Natural killer cell (primary cell): Measurements from ENCODE around the gene ADAM22. TPM values are rescaled to one million over a fixed set of nuclear protein-coding genes. Genes with fewer than 3 reads are reported as not detected.

Source experiments
- ATAC-seq, 3 donors: fragments of 150-1000 bp in 2 of 3; fragments of 200-7000 bp in 1 of 3; cut with Tn5 transposase; 1 replicate in 1 of 3; 2 replicates in 2 of 3; pipeline ENCODE4 v1.10.0; 2021; ENCODE audit warnings: mild to moderate bottlenecking in 2 of 3, moderate library complexity in 2 of 3
- DNase-seq, 2 donors: peaks; one replicate each; pipeline versions ENCODE4 v3.0.0 to v3.0.0-alpha.2; 2013 to 2021; ENCODE audit warnings: mixed read lengths in 1 of 2
- H3K27ac ChIP-seq: one replicate; pipeline ENCODE4 v1.5.1; 2013; ENCODE audit warnings: mild to moderate bottlenecking, low read length
- H3K27me3 ChIP-seq: one replicate; pipeline ENCODE4 v1.6.1; 2013; ENCODE audit warnings: low read length; ENCODE audit not compliant: control insufficient read depth, insufficient read depth
- H3K36me3 ChIP-seq: one replicate; pipeline ENCODE4 v1.6.1; 2013; ENCODE audit warnings: low read length; ENCODE audit not compliant: control insufficient read depth, insufficient read depth
- H3K4me1 ChIP-seq: one replicate; pipeline ENCODE4 v1.6.1; 2013; ENCODE audit warnings: low read length; ENCODE audit not compliant: control insufficient read depth, insufficient read depth
- H3K4me3 ChIP-seq: one replicate; pipeline ENCODE4 v1.5.1; 2013; ENCODE audit warnings: low read length
- H3K9me3 ChIP-seq: one replicate; pipeline ENCODE4 v1.6.1; 2013; ENCODE audit warnings: low read length; ENCODE audit not compliant: control insufficient read depth, insufficient read depth
- H3K27ac Mint-ChIP-seq, 2 donors: one replicate each; pipeline ENCODE4 v1.8.0; 2022; ENCODE audit warnings: mild to moderate bottlenecking in 2 of 2, mixed read lengths in 2 of 2, moderate library complexity in 1 of 2
- H3K27me3 Mint-ChIP-seq, 2 donors: one replicate each; pipeline ENCODE4 v1.8.0; 2022; ENCODE audit warnings: low read depth in 2 of 2, mixed read lengths in 2 of 2
- H3K36me3 Mint-ChIP-seq: one replicate; pipeline ENCODE4 v1.8.0; 2022; ENCODE audit warnings: mixed read lengths
- H3K4me1 Mint-ChIP-seq, 2 donors: one replicate each; pipeline ENCODE4 v1.8.0; 2022; ENCODE audit warnings: mixed read lengths in 2 of 2
- H3K4me3 Mint-ChIP-seq: one replicate; pipeline ENCODE4 v1.8.0; 2022; ENCODE audit warnings: mild to moderate bottlenecking, moderate library complexity, mixed read lengths
- H3K9me3 Mint-ChIP-seq, 2 donors: one replicate each; pipeline ENCODE4 v1.8.0; 2022; ENCODE audit warnings: mixed read lengths in 2 of 2
- CTCF ChIP-seq: fragments of 200-600 bp; IDR thresholded peaks from one replicate; pipeline ENCODE4 v1.8.0; 2022; ENCODE audit warnings: antibody characterized with exemption
- WGBS: methylation state at CpG from one replicate; pipeline ENCODE4 v1.1.7; 2013; ENCODE audit warnings: missing lambda C conversion rate; ENCODE audit not compliant: insufficient coverage; 5-methylcytosine and 5-hydroxymethylcytosine counted together
- intact Hi-C: fragments of 100-400 bp; cut with micrococcal nuclease; formaldehyde crosslinking; loops from one replicate; pipeline ENCODE4 v1.14.2; 2022
- total RNA-seq, 4 donors: library from RNA; stranded (reverse); fragments of 120-200 nt in 1 of 4; gene quantifications; one replicate each; pipeline versions ENCODE4 v1.2.3 to v1.2.4, GENCODE V29; 2013 to 2022

The ADAM22 gene
- total RNA-seq, 3 donors from 2014 or later (not counting 1 experiment from before 2014, with no cell fraction given), result 3.0 to 5.4 (median 3.7) TPM

GRCh38 chr7:88104732-88105131 lies 170.7 kb downstream of the ADAM22 start:
- Mint-ChIP-seq H3K36me3 (no peaks in the 10 kb centered on the region), H3K4me1 (peaks cover 9 to 15% of the 10 kb centered on the region in 2 donors), H3K27ac (no peak overlapping the region), H3K9me3 (no peaks in the 10 kb centered on the region), H3K4me3 (no peak overlapping the region), H3K27me3 (no peaks in the 10 kb centered on the region)
- no peaks in the 10 kb centered on the region for H3K9me3 ChIP-seq
- H3K27me3 ChIP-seq, result no peaks in the 10 kb centered on the region
- DNase-seq (no peak), ATAC-seq (no peak)
- no peak overlapping the region for H3K4me3 ChIP-seq
- intact Hi-C loops, result no loop called here
- TF ChIP-seq CTCF, result no peak
- peaks cover 8% of the 10 kb centered on the region for H3K4me1 ChIP-seq
- WGBS, result 11% methylated on average over 1 of the region's 2 CpGs
- H3K27ac ChIP-seq, result no peak overlapping the region
- H3K36me3 ChIP-seq, result no peaks in the 10 kb centered on the region

GRCh38 chr7:88105231-88105630 lies 171.2 kb downstream of the ADAM22 start:
- intact Hi-C loops, result no loop called here
- Mint-ChIP-seq H3K4me3 (no peak overlapping the region), H3K27me3 (no peaks in the 10 kb centered on the region), H3K4me1 (peaks cover 9 to 15% of the 10 kb centered on the region in 2 donors), H3K27ac (no peak overlapping the region), H3K36me3 (no peaks in the 10 kb centered on the region), H3K9me3 (no peaks in the 10 kb centered on the region)
- 91% methylated on average over 3 of the region's 3 CpGs for WGBS
- Histone ChIP-seq H3K4me3 (no peak overlapping the region), H3K9me3 (no peaks in the 10 kb centered on the region), H3K4me1 (peaks cover 8% of the 10 kb centered on the region), H3K27me3 (no peaks in the 10 kb centered on the region), H3K36me3 (no peaks in the 10 kb centered on the region), H3K27ac (no peak overlapping the region)
- no peak for TF ChIP-seq CTCF
- ATAC-seq (no peak), DNase-seq (no peak)

- H3K36me3 ChIP-seq, result no peaks in the 10 kb centered on the region
- ATAC-seq (no peak), DNase-seq (no peak)
- no peak for TF ChIP-seq CTCF
- Mint-ChIP-seq H3K36me3 (no peaks in the 10 kb centered on the region), H3K9me3 (no peaks in the 10 kb centered on the region), H3K27ac (no peak overlapping the region), H3K27me3 (no peaks in the 10 kb centered on the region), H3K4me1 (peaks cover 4 to 6% of the 10 kb centered on the region in 2 donors), H3K4me3 (no peak overlapping the region)
- no peaks in the 10 kb centered on the region for H3K27me3 ChIP-seq
- no peaks in the 10 kb centered on the region for H3K4me1 ChIP-seq
- H3K4me3 ChIP-seq, result no peak overlapping the region
- no peaks in the 10 kb centered on the region for H3K9me3 ChIP-seq
- H3K27ac ChIP-seq, result no peak overlapping the region
- WGBS, result 87% methylated on average over 3 of the region's 4 CpGs
- intact Hi-C loops, result no loop called here
Measured at GRCh38 chr7:88106434-88106833, 172.4 kb downstream of the ADAM22 start.

- no peak for TF ChIP-seq CTCF
- H3K36me3 Mint-ChIP-seq, result no peaks in the 10 kb centered on the region
- intact Hi-C loops, result loop anchor here (5.0 kb wide), 1 partner anchor 312 kb away; no protein-coding TSS in a partner anchor
- H3K36me3 ChIP-seq, result no peaks in the 10 kb centered on the region
- no peaks in the 10 kb centered on the region for H3K9me3 Mint-ChIP-seq
- no peaks in the 10 kb centered on the region for H3K9me3 ChIP-seq
- H3K4me1 Mint-ChIP-seq, result no peaks in the 10 kb centered on the region
- H3K27me3 ChIP-seq, result no peaks in the 10 kb centered on the region
- H3K4me3 Mint-ChIP-seq, result no peak overlapping the region
- no peaks in the 10 kb centered on the region for H3K4me1 ChIP-seq
- 92% methylated on average over 3 of the region's 3 CpGs for WGBS
- DNase-seq (no peak), ATAC-seq (no peak)
- no peaks in the 10 kb centered on the region for H3K27me3 Mint-ChIP-seq
- H3K4me3 ChIP-seq, result no peak overlapping the region
- no peak overlapping the region for H3K27ac ChIP-seq
- H3K27ac Mint-ChIP-seq, result no peak overlapping the region
Measured at GRCh38 chr7:88109612-88110011, 175.6 kb downstream of the ADAM22 start.
